Eye (tissue), 1 donor: ENCODE results near the gene TPST1.
"Not testable (repeated sequence)": the region's sequence is repeated elsewhere in the genome, so short reads cannot be mapped to it uniquely, and the experiment has no call there.

Experiments used
- DNase-seq: peaks from one replicate; pipeline ENCODE4 v3.0.0-alpha.2; 2015

TPST1 gene

DNA sequence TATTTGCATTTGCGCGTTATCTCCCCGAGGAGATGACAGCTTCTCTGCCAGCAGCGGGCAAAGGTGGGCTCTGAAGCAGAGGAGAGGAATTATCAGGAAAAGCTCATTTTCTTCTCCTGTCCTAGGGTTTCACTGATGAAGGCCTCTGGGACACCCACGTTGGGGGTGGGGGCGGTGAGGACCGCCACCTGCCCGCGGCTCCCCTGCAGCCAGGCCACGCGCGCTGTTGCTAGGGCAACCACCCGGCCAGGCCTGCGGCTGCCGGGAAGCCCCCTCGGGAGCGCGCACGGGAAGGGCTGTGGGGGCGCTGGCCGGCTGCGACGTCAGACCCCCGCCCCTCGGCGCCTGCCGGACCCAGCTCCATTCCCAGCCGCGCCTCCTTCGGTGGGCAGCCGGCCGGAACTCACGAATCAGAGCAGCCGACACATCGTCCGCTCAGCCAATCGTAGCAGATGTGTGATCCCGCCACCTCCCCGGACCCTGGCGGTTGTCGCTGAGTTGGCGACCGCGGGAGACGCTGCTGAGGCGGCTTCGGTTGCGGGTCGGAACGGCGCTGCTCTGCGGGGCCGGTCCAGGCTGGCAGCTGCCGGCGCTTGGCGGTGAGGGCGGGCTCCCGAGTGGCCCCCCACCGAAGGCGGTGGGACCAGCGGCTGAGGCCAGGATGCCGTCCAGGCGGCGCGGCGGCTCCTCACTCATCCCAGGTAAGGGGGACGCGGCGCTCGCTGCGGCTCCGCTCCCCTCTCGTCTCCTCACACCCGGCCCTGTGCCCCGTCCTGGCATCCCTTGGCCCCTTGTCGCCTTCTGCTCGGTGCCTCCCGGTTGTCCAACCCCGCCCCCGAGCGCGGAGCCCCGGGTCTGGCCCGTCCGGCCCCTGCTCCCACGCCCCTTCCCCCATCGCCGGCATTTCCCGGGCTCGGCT is at the start of gene TPST1:
TPST1 (plus strand) TSS at position 513 of the 919 bp plus-strand sequence. CDS start 35,092 bp downstream, outside the sequence.
- peak; percentile 99 for DNase-seq

DNA sequence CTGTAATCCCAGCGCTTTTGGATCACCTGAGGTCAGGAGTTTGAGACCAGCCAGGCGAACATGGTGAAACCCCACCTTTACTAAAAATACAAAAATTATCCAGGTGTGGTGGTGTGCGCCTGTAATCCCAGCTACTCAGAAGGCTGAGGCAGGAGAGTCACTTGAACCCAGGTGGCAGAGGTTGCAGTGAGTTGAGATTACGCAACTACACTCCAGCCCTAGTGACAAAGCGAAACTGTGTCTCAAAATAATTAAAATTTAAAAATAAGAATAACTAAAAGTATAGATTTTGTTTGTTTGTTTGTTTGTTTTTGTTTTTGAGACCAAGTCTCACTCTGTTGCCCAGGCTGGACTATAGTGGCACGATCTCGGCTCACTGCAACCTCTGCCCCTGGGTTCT is 49.1 kb upstream of the TPST1 start:
- not testable (repeated sequence) for DNase-seq

DNA sequence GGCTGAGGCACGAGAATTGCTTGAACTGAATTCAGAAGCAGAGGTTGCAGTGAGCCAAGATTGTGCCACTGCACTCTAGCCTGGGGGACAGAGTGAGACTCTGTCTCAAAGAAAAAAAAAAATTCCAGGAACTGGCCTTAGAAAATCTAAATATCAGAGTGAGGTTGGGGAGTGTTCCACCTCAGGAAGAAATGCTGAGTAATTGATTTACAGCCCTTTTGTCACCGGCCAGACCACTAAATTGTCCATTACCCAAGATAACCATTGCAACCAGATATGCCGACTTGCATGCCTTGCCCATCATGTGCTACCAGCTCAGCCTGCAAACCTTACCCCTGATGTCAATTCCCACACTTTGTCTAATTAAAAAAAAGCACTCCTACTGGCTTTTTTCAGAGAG is 48.1 kb upstream of the TPST1 start:
- no peak for DNase-seq

DNA sequence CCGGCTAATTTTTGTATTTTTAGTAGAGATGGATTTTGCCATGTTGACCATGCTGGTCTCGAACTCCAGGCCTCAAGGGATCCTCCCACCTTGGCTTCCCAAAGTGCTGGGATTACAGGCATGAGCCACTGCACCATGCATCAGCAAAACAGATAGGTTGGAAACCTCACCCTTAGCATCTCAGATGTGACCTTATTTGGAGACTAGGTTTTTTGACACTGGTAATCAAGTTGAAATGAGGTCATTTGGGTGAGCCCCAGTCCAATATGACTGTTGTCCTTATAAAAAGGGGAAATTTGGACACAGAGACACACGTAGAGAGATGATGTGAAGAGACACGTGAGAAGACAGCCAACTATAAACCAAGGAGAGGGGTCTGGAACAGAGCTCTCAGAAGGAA is 42.5 kb upstream of the TPST1 start:
- DNase-seq: no peak

DNA sequence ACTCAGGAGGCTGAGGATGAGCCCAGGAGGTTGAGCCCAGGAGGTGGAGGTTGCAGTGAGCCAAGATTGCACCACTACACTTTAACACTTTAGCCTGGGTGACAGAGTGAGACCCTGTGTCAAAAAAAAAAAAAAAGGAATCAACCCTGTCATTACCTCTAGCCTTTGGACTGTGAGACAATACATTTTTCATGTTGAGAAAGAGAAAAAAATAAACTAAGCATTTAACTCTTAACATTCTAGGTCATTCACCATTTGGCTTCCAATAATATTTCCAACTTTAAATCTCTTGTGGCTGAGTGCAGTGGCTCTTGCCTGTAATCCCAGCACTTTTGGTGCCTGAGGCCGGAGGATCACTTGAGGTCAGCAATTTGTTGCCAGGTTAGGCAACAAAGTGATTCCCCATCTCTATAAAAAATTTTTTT is 41.9 kb upstream of the TPST1 start:
- DNase-seq: no peak

DNA sequence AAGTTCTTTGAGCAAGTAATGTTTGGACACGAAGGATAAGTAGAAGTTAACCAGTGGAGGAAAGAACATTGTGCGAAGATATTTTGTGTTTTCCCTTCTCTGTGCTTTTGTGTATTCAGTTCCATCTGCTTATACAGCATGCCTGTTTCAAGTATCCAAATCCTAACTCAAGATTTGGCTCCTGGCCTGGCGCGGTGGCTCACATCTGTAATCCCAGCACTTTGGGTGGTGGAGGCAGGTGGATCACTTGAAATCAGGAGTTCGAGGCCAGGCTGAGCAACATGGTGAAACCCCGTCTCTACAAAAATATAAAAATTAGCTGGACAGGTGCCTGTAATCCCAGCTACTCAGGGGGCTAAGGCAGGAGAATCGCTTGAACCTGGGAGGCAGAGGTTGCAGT is 40.8 kb upstream of the TPST1 start:
- no peak for DNase-seq

DNA sequence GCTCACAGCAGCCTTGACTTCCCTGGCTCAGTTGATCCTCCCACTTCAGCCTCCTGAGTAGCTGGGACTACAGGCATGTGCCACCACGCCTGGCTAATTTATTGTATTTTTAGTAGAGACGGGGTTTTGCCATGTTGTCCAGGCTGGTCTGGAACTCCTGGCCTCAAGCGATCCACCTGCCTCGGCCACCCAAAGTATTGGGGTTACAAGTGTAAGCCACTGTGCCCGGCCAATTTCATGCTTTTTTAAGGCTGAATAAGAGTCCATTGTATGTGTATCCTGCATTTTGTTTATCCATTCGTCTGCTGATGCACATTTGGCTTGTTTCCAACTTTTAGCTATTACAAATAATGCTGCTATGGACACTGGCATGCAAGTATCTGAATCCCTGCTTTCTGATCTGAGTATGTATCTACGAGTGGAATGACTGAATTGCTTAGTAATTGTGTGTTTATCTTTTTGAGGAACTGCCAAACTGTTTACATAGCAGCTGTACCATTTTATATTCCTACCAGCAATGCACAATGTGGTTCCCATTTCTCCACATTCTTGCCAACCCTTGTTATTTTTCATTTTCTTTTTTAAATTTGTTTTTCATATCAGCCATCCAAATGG is 37.3 kb upstream of the TPST1 start:
- peak; percentile 16 for DNase-seq

DNA sequence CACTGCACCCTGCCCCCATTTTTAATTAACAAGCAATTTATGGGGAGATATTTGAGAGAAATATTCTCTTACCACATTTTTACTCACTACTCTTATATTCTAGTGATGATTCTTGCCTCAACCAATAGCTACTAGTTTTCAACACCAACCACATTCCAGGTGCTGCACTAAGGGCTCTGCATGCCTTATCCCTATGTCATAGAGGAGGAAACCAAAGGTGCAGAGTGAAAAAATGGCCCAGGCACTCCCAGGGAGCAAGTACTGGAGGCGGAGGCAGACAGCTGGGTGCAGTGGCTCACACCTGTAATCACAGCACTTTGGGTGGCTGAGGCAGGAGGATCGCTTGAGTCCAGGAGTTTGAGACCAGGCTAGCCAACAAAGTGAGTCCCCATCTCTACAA is 35.5 kb upstream of the TPST1 start:
- DNase-seq: no peak

DNA sequence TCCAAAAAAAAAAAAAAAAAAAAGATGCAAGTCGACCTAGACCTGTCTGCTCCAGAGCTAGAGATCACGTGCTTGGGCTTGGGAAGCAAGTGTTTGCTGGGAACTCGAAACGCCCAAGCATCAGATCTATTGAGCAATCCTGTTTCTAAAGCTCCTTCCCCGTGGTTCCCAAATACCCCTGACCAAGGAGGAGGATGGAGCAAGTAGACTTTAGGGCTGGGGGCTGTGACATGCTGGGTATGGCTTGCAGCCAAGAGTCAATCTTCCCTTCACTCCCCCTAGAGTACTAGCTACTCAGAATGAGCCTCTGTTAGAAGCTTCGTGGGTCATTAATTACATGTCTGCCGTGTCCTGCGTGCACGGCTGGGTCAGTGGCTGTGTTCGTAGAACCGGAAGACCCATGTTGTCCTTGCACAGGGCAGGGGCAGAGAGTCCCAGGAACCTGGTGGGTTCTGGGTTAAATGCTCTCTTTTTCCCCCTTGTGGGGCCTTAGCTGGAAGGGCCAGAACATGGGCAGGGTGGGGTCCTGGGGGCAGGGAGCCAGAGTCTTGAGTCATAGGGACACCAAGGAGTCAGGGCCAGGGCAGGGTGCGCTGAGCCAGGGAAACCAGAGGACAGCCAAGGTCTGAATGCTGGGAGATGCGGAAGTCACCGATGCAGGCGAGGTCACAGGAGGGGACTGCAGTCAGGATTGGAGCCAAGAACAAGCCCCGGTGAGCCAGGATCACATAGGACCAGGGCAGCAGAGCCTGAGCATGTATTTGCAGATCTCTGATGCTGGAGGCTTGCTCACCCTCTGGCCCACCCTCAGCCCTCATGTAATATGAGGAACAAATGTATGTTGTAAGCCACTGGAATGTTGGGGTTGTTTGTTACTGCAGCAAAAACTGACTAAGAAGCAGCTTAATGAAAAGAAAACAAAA is 34.6 kb upstream of the TPST1 start:
- peak; percentile 24 for DNase-seq

DNA sequence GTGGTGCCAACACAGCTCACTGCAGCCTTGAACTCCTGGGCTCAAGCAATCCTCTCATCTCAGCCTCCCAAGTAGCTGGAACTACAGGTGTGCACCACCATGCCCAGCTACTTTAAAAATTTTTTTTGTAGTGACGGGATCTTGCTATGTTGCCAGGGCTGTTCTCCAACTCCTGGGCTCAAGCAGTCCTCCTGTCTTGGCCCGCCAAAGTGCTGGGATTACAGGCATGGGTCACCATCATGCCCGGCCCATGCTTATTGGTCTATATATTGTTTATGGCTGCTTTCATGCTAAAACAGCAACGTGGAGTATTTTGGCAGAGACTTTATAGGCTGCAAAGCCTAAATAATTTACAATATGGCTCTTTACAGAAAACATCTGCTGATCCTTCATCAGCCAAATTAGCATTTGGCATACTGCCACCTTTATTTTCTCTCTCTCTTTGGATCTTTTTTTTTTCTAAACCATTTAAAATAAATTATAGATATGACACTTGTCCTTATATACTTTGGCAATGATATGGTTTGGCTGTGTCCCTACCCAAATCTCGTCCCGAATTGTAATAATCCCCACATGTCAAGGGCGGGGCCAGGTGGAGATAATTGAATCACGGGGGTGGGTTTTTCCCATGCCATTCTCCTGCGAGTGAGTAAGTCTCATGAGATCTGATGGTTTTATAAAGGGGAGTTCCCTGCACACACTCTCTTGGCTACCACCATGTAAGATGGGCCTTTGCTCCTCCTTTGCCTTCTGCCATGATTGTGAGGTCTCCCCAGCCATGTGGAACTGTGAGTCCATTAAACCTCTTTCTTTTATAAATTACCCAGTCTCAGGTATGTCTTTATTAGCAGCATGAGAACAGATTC is 32.4 kb upstream of the TPST1 start:
- DNase-seq: peak; percentile 8

DNA sequence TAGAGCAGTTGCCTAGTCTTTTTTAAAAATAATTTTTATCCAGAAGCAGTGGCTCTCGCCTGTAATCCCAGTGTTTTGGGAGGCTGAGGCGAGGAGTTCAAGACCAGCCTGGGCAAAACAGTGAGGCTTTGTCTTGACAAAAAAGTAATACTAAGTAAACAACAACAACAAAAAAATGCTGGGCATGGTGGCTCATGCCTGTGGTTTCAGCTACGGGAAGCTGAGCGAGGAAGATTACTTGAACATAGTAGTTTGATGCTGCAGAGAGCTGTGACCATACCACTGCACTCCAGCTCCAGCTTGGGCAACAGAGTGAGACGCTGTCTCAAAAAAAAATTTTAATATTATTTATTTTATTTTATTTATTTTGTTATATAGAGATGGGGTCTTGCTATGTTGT is 31.3 kb upstream of the TPST1 start:
- DNase-seq: no peak

DNA sequence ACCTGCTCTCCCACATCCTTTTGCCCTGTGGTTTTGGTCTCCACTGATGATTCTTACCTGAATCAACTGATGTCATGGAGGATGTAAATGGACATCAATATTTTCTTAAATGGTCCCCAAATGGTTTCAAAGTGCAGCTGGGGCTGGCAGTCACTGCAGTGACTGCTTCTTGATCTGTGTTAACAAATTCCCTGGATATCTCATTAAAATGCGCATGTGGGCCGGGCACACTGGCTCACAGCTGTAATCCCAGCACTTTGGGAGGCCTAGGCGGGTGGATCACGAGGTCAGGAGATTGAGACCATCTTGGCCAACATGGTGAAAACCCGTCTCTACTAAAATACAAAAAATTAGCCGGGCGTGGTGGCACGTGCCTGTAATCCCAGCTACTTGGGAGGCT is 30.1 kb upstream of the TPST1 start:
- DNase-seq: not testable (repeated sequence)

DNA sequence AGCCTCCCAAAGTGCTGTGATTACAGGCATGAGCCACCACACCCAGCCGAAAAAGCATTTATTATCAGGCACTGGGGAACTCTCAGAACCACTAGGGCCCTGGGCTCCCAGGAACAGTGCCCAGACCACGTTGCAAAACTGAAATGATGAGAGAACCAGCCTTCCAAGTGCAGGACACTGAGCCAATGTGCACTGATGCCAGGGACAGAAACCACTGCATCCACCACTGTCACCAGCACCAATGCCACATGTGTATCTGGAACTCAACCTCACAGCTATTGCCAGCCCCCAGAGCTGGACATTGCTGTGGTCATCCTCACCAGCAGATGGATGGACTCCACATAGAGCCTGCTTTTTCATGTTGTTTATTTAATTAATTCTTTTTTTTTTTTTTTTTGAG is 28.2 kb upstream of the TPST1 start:
- DNase-seq: no peak

DNA sequence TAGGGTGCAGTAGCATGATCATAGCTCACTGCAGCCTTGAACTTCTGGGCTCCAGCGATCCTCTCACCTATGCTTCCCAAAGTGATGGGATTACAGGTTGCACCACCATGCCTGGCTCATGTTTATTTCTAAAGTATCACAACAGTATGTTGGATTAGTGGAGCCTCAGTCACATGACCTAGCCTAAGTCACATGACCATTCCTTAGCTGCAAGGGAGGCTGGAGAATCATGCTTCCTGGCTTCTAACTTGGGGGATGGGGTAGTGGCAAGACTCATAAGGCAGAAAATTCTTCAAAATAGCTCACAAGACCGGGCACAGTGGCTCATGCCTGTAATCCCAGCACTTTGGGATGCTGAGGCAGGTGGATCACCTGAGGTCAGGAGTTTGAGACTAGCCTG is 26.9 kb upstream of the TPST1 start:
- no peak for DNase-seq

DNA sequence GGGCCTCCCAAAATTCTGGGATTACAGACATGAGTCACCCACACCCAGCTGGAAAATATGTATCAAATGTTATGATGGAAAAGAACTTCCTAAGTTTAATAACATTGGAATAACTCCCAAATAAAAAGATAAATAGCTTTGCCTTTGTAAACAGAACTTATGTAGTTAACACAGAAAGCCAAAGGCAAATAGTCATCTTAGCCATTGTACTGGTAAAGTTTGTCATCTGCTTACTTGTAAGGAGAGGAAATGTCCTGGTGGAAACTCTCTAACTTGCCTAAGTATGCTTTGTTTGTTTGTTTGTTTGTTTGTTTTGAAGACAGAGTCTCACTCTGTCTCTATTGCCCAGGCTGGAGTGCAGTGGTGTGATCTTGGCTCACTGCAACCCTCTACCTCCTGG is 23.8 kb upstream of the TPST1 start:
- no peak for DNase-seq

DNA sequence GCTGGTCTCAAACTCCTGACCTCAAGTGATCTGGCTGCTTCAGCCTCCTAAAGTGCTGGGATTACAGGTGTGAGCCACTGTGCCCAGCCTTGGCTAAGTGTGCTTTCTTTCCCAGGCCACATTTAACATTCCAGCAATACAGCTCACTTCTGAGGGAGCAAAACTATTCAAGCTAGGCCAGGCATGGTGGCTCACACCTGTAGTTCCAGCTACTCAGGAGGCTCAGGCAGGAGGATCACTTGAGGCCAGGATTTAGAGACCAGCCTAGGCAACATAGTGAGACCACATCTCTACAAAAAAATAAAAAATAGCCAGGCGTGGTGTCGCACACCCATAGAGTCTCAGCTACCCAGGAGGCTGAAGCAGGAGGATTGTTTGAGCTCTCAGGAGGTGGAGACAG is 23.3 kb upstream of the TPST1 start:
- DNase-seq: no peak

DNA sequence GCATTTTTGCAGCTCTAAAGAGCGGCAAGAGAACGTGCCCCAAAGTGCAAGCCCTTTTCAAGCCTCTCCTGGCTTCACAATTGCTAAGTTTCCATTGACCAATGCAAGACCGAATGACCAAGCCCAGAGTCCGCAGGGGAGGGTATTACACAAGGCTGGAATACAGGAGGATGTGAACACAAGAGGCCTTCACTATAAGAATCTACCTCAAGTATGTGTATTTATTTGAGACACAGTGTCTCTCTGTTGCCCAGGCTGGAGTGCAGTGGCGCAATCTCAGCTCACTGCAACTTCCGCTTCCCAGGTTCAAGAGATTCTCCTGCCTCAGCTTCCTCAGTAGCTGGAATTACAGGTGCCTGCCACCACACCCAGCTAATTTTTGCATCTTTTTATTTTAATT is 22.2 kb upstream of the TPST1 start:
- no peak for DNase-seq

DNA sequence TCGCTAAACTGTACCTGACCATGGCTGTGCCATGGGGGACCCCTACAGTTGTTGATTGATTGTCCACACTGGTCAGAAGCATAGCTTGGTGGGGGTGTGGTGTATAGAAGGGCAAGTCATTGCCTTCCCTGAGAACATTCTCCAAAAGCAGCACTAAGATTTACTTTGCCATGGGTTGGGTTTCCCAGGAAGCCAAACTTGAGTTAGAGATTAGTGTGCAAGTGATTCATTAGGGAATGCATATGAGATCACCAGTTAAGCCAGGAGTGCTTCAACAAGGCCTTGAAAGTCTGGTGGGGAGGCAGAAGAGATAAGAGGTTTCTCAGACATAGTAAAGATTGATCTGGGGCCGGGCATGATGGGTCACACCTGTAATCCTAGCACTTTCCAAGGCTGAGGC is 21.4 kb upstream of the TPST1 start:
- DNase-seq: no peak

DNA sequence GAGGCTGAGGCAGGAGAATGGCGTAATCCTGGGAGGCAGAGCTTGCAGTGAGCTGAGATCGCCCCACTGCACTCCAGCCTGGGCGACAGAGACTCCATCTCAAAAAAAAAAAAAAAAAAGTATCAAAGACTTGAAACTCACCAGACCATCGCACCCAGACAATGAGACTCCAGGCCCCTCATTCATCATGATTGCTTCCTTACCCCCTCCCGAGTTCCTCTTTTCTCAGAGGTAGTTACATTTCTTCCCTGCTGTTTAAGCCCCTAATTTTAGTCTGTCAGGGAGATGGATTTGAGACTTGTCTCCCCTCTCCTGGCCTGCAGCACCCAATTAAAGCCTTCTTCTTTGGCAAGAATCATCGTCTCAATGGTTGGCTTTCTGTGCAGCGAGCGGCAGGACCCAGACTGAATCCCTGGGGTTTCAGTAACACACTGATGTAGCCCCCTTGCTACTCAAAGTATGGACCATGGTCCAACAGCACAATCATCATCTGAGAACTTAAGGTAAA is 19.4 kb upstream of the TPST1 start:
- DNase-seq: no peak

DNA sequence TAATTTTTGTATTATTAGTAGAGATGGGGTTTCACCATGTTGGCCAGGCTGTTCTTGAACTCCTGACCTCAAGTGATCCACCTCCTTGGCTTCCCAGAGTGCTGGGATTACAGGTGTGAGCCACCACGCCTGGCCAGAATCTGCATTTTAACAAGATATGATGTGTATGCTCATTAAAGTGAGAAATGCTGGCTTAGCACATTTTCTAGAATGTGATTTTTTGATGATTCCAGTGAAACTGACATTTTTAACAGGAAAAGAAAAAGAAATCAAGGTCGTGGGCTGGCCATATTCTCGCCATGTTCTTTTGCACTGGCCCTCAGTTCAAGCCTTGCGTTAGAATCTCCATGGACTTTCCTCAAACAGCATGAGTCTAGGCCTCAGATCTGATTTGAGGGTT is 18.1 kb upstream of the TPST1 start:
- DNase-seq: no peak

DNA sequence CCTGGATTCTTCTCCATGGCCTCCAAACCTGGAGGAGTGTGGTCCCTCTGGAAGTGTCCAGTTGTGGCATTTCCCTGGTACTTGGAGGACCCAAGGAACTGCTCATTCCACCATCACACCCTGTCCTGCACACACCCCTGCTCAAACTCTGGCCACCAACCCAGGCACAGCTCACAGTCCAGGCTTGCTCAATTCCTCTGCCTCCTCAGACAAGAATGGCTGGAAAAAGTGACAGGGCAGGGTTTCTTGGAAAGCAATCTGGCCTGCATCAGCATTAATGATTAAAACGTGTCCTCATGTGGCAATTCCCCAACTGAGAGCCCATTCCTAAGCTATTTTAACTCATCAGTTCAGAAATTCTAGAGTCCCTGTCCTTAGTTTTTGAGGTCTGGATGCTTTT is 17.2 kb upstream of the TPST1 start:
- DNase-seq: peak; percentile 32

DNA sequence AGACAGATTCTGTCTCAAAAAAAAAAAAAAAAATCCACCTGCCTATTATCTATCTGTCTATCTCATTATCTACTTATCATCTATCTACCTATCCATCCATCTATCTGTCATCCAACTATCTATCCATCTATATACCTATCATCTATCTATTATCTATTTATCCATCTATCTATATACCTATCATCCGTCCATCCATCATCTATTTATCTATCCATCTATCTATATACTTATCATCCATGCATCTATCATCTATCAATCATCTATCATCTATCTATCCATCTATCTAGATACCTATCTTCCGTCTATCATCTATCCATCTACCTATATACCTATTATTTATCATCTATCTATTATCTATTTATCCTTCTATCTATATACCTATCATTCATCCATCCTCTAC is 16.5 kb upstream of the TPST1 start:
- DNase-seq: no peak
